ENCODE results near the gene PPIL4. TPM values are rescaled to one million over a fixed set of nuclear protein-coding genes. Genes with fewer than 3 reads are reported as not detected.

PPIL4 gene
- total RNA-seq, 1 experiment from 2014 or later: 36.9 TPM

- Histone ChIP-seq H3K4ac (ENCODE audit: low read depth, low read length) (no peak overlapping the region), H3T11ph (ENCODE audit: low read length) (no peak overlapping the region), H4K91ac (ENCODE audit: insufficient read length, low read depth, low read length) (no peak overlapping the region), H3K27me3 (ENCODE audit: insufficient read depth, low read length) (no peaks in the 10 kb centered on the region), H2BK12ac (ENCODE audit: insufficient read length, low read depth, low read length) (no peak overlapping the region), H2BK120ac (ENCODE audit: low read depth, low read length, poor library complexity, severe bottlenecking) (no peak overlapping the region), H3K27ac (ENCODE audit: insufficient read length, low read depth, low read length) (no peak overlapping the region), H3K9me3 (ENCODE audit: control insufficient read depth, low read depth, low read length) (no peaks in the 10 kb centered on the region), H2AK5ac (ENCODE audit: insufficient read length, low read length) (no peak overlapping the region), H4K5ac (ENCODE audit: insufficient read length, low read depth, low read length) (no peak overlapping the region), H2BK15ac (ENCODE audit: low read depth, low read length) (no peak overlapping the region), H2BK5ac (ENCODE audit: insufficient read length, low read length) (no peak overlapping the region), H4K8ac (replicated peaks; ENCODE audit: insufficient read length, low read depth, low read length) (no peak overlapping the region), H3K79me1 (ENCODE audit: insufficient read depth, low read depth, low read length, poor library complexity, severe bottlenecking) (peaks cover 7% of the 10 kb centered on the region), H3K18ac (ENCODE audit: insufficient read length, low read depth, low read length) (no peak overlapping the region), H3K56ac (ENCODE audit: insufficient read length, low read depth, low read length) (no peak overlapping the region), H3K23ac (ENCODE audit: insufficient read length, low read depth, low read length) (no peak overlapping the region), H3K79me2 (ENCODE audit: insufficient read depth, low read length) (peaks cover 26% of the 10 kb centered on the region), H3K4me1 (ENCODE audit: insufficient read depth, low read length) (no peaks in the 10 kb centered on the region), H3K23me2 (ENCODE audit: insufficient read length, low read depth, low read length, poor library complexity, severe bottlenecking) (peaks cover 8% of the 10 kb centered on the region), H3K4me2 (ENCODE audit: insufficient read depth, insufficient read length, low read length) (no peak overlapping the region), H2BK20ac (ENCODE audit: low read depth, low read length, poor library complexity, severe bottlenecking) (no peak overlapping the region), H3K14ac (ENCODE audit: insufficient read depth, low read length) (no peak overlapping the region), H4K20me1 (ENCODE audit: control insufficient read depth, insufficient read depth, insufficient read length) (no peaks in the 10 kb centered on the region), H3K9ac (ENCODE audit: extremely low read depth, insufficient read length, low read length) (no peak overlapping the region), H2AFZ (ENCODE audit: low read length) (no peak overlapping the region)
- H3K4me1 Mint-ChIP-seq: peaks cover 10 to 11% of the 10 kb centered on the region in 2 experiments
- H3K4me3 Mint-ChIP-seq: no peak overlapping the region
- no CpG with 5 or more reads among the region's 2 CpGs for WGBS (ENCODE audit: extremely low coverage, insufficient read length, low lambda C conversion rate)
- no peaks in the 10 kb centered on the region; a peak in 1 of 5 replicates for H3K9me3 Mint-ChIP-seq
- no peak overlapping the region for H3K27ac Mint-ChIP-seq
- no peak for TF ChIP-seq CTCF (conservative IDR thresholded peaks at IDR 0.05)
- no peak for DNase-seq
- peaks cover 19 to 41% (median 35%) of the 10 kb centered on the region in 3 experiments; a peak in 6 of 7 replicates for H3K36me3 Mint-ChIP-seq (ENCODE audit: insufficient read depth in 1 of 3, low read depth in 3 of 3)
- H3K27me3 Mint-ChIP-seq (ENCODE audit: low read depth): no peaks in the 10 kb centered on the region
Observed at GRCh38 chr6:149541139-149541538, 4.7 kb downstream of the PPIL4 start.

Data from H9 (cell line).